Measurements from ENCODE around the gene INCENP.

Gene INCENP

GRCh38 chr11:62141111-62142042, 17.6 kb downstream of the INCENP start:
- DNase-seq: no peak

GRCh38 chr11:62142043-62142375, 18.2 kb downstream of the INCENP start:
- no peak for DNase-seq

GRCh38 chr11:62142921-62143320, 19.1 kb downstream of the INCENP start:
- DNase-seq: no peak

- no peak for DNase-seq
Observed at GRCh38 chr11:62143727-62144126, 19.9 kb downstream of the INCENP start.

GRCh38 chr11:62144641-62145255, 20.9 kb downstream of the INCENP start:
- DNase-seq: no peak

GRCh38 chr11:62145261-62145871, 21.6 kb downstream of the INCENP start:
- DNase-seq: no peak

GRCh38 chr11:62146476-62147200, 22.8 kb downstream of the INCENP start:
- no peak for DNase-seq

GRCh38 chr11:62147545-62147944, 23.7 kb downstream of the INCENP start:
- DNase-seq: no peak

GRCh38 chr11:62148271-62148980, 24.6 kb downstream of the INCENP start:
- DNase-seq: no peak

GRCh38 chr11:62149986-62150886, 26.4 kb downstream of the INCENP start:
- DNase-seq: no peak

- no peak for DNase-seq
Observed at GRCh38 chr11:62150887-62151736, 27.3 kb downstream of the INCENP start.

- no peak for DNase-seq
Observed at GRCh38 chr11:62151737-62152102, 27.9 kb downstream of the INCENP start.

- no peak for DNase-seq
Observed at GRCh38 chr11:62152245-62153086, 28.7 kb downstream of the INCENP start.

GRCh38 chr11:62153087-62153395, 29.2 kb downstream of the INCENP start:
- DNase-seq: no peak

- no peak for DNase-seq
Observed at GRCh38 chr11:62153617-62154016, 29.8 kb downstream of the INCENP start.

- DNase-seq: no peak
Observed at GRCh38 chr11:62157603-62158002, 33.8 kb downstream of the INCENP start.

GRCh38 chr11:62166371-62166770, 42.6 kb downstream of the INCENP start:
- DNase-seq: no peak

GRCh38 chr11:62169448-62169847, 45.6 kb downstream of the INCENP start:
- DNase-seq: no peak

GRCh38 chr11:62169935-62170334, 46.1 kb downstream of the INCENP start:
- DNase-seq: no peak

- DNase-seq: peak; percentile 88
Observed at GRCh38 chr11:62171261-62171723, 47.5 kb downstream of the INCENP start.
